HG03565 (cell line): ENCODE measurements around the gene RAB34.
"Not testable (repeated sequence)": the region's sequence is repeated elsewhere in the genome, so short reads cannot be mapped to it uniquely, and the experiment has no call there.

Experiments used
- ATAC-seq: cut with Tn5 transposase; IDR thresholded peaks from one replicate; pipeline ENCODE4 v1.9.1; 2021; ENCODE audit warnings: mild to moderate bottlenecking, moderate library complexity; ENCODE audit not compliant: unreplicated experiment

RAB34 gene

GRCh38 chr17:28728364-28729200 lies 10.9 kb upstream of the RAB34 start, which contains the start of gene NEK8:
Gene NEK8 (plus strand): TSS chr17:28728788. CDS start chr17:28728814, 26 bp downstream.
- peak; percentile 27 for ATAC-seq

DNA sequence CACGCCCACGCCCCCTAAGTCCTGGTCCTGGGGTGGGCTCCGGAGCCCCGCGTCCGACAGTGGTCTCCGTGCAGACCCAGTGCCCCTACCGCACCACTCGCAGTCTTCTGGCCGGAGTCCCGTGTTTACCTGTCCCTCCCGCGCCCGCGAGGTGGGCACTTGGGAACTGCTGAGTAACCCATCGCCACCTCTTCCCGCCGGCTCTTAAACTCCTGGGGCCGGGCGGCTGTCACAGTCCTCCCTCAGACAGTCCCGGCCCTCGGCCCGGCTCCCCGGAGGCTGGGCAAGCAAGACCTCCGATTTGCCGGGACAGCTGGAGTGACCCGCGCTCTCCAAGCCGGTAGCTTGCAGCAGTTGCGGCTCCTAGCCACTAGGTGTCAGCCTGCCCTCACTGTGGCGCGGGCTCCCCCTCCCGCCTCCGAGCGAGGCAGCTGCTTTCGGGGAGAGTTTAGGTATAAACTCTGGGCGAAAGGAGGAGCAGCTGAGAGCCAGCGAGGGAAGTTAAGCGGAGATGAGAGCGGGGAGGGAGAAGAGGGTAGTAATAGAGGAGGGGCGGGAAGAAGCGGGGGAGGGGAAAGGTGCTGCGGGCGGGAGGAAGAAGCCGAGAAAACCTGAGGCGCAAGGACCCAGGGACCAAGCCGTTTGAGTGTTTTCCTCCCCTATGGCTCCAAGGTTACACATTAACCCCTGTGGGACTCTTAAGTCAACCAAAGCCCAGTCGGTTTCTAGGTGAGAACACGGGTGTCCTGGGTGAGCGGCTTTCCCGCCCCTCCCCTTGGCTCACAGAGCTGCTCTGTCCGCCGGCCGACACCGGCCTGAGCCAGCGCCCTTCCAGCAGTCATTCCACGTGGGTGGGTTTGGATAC lies 9.2 kb upstream of the RAB34 start:
- peak; percentile 34 for ATAC-seq

DNA sequence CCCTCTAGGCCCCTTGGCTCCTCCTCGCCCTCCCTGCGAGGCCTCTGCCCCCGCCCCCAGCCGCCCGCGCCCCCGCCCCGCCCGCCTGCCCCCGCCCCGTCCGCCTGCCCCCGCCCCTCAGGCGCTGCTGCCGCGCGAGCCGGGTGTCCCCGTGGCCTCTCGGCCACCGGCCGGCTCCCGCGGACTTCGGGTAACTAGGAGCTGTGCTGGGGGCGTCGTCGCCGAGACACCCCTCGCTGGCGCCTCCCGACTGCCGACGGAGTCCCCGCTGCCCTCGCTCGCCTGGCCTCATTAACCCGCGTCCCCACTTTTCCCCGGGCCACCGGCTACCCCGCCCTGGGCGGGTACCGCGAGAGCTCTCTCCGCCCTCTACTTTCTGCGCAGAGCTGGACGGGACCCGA lies 8.6 kb upstream of the RAB34 start, which contains the start of gene TLCD1:
TLCD1 (minus strand) TSS at position 8 of the 401 bp plus-strand sequence. CDS start 136 bp downstream, outside the sequence.
- ATAC-seq, result no peak

GRCh38 chr17:28725660-28726225 lies 8.1 kb upstream of the RAB34 start:
- no peak for ATAC-seq

GRCh38 chr17:28725166-28725659 lies 7.5 kb upstream of the RAB34 start:
- no peak for ATAC-seq

DNA sequence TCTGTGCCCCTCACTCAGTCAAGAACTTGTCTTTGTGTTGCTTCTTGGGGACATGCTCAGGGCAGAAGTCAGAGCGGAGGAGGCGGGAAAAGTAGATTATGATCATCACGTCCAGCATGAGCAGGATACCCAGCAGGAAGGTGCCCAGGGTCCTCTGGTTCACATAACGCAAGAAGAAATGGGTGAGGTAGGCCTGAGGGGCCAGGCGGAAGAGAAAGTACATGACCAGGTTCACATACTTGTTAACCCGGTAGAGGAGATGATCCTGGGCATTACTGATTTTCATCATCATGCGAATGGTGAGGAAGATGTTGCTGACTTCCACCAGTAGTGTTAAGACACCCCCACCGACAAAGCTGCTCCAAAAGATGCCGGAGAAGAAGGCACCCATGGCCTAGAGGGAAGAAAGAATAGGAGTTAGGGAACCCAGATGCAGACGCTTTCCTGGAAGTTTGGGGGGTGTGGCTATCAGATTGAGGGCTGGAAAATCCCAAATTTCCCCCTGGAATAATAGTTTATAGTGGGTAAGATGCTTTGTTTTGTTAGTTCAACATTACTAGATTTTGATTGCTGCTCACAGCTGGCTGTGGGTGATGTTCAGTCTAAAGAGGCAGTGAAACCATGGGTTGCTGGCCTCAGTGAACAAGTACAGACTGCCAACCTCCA lies 7.0 kb upstream of the RAB34 start:
- ATAC-seq, result no peak

GRCh38 chr17:28723836-28724499 lies 6.3 kb upstream of the RAB34 start:
- ATAC-seq, result not testable (repeated sequence)

DNA sequence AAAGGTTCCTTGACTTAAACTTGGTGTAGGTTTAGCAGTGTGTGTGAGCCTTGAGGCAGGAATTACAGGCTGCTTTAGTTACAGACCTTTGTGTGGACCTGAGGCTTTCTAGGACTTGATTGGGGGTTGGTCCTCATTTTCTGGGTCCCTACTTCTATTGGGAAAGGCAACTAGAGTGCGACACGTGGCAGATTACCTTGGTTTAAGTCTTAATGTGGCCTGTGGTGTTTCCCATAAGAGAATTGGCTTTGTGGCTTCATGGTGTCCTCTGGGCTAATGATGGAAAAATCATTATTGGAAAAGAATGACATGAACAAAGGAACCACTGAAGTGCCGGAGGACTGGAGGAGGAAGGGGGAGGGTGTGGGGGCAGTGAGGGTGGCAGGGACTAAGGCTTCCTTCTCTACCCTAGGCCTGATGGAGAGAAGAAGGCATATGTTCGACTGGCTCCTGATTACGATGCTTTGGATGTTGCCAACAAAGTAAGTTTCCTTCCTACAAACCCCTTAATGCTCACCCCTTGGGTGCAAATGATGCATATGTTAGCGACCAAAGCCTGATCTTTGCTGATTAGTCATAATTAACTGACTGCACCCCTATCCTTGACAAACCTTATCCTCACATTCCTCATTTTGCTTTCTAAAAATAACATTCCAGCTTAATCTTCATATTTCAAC lies 5.6 kb upstream of the RAB34 start:
- no peak for ATAC-seq

- ATAC-seq, result no peak
These were observed 4.9 kb upstream of the RAB34 start for GRCh38 chr17:28722417-28723158.

DNA sequence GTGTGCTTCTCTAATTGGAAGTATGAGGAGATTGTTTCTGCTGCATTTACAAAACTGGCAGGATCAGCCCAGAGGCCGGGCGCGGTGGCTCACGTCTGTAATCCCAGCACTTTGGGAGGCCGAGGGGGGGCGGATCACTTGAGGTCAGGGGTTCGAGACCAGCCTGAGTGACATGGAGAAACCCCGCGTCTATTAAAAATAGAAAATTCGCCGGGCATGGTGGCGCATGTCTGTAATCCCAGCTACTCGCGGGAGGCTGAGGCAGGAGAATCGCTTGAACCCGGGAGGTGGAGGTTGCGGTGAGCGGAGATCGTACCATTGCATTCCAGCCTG lies 3.3 kb upstream of the RAB34 start:
- ATAC-seq, result not testable (repeated sequence)

DNA sequence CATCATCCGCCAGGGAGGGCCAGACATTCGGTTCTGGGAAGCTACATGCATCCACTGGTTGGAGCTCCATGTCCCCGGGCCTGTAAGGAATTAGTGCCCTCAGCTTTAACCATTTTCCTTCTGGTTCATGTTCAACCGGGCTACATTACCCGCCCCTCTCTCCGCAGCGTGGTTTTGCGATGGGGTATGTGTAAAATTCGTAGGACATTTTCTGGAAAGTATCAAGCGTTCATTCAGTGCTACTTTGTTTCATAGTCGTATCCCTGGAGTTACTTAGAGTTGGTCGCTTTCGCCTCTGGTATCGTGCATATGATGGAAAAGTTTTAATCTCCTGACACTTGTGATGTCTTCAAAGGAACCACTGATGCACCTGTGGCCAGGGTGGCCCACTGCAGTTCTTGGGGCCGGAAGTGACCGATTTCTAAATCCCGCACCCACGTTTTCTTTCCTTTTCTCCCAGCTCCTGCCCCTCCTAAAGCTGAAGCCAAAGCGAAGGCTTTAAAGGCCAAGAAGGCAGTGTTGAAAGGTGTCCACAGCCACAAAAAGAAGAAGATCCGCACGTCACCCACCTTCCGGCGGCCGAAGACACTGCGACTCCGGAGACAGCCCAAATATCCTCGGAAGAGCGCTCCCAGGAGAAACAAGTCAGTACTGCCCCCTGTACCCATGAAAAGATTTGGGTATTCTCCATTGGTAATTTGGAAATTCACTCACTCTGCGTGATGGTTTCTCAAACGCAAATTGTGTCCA lies 2.8 kb upstream of the RAB34 start:
- no peak for ATAC-seq

DNA sequence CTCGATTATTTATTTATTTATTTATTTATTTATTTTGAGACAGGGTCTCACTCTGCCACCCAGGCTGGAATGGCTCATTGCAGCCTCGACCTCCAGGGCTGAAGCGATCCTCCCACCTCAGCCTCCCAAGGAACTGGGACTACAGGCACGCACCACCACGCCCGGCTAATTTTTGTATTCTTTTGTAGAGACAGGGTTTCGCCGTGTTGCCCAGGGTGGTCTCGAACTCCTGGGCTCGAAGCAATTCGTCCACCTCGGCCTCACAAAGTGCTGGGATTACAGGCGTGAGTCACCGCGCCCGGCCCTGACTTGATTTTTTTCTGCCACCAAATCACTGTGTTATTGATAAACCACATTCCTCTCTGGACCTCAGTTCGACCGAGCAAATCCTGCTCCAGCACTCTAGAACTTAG lies 1.4 kb upstream of the RAB34 start:
- no peak for ATAC-seq

GRCh38 chr17:28718333-28719020 lies 809 bp upstream of the RAB34 start:
- no peak for ATAC-seq

- no peak for ATAC-seq
These were observed 709 bp downstream of the RAB34 start for GRCh38 chr17:28716740-28717577.

- no peak for ATAC-seq
These were observed 2.5 kb downstream of the RAB34 start for GRCh38 chr17:28715217-28715616.

- no peak for ATAC-seq
These were observed 3.4 kb downstream of the RAB34 start for GRCh38 chr17:28714281-28714680.
